IMR-90 (cell line): ENCODE measurements around the gene AMIGO3. TPM values are rescaled to one million over a fixed set of nuclear protein-coding genes. Genes with fewer than 3 reads are reported as not detected.

Source experiments
- ATAC-seq: fragments of 200-7000 bp; cut with Tn5 transposase; 2 replicates; pipeline ENCODE4 v1.9.1; 2020; ENCODE audit warnings: low read depth, mild to moderate bottlenecking, moderate library complexity
- BruUV-seq: library from RNA; stranded (reverse); fragments of 400-500 nt; replicated peaks from 2 replicates; lab custom pipeline; 2021; lab: Mats Ljungman, UMichigan
- CTCF ChIA-PET: fragments of 300-600 bp; formaldehyde crosslinking; extraction: SDS; loops from one replicate; lab custom pipeline; 2021; ENCODE audit warnings: antibody characterized with exemption; lab: Yijun Ruan, JAX
- POLR2A ChIA-PET: fragments of 300-600 bp; sonication (Branson Sonifier 250); formaldehyde crosslinking; loops from one replicate; lab custom pipeline; 2022; ENCODE audit warnings: antibody characterized with exemption; ENCODE audit not compliant: unreplicated experiment; lab: Charles Lee
- DNase-seq: peaks from one replicate; pipeline ENCODE4 v3.0.0; 2013
- H2AFZ ChIP-seq: replicated peaks from 2 replicates; pipeline ENCODE3; 2013; ENCODE audit warnings: low read length, mild to moderate bottlenecking; ENCODE audit not compliant: poor library complexity
- H2AK5ac ChIP-seq: 2 replicates; pipeline ENCODE4 v1.6.1; 2013; ENCODE audit warnings: low read depth, low read length, inconsistent platforms
- H2AK9ac ChIP-seq: replicated peaks from 2 replicates; pipeline ENCODE3; 2013; ENCODE audit warnings: mild to moderate bottlenecking, low read depth, low read length, moderate library complexity; ENCODE audit not compliant: poor library complexity
- H2BK120ac ChIP-seq: 2 replicates; pipeline ENCODE4 v1.6.1; 2013; ENCODE audit warnings: low read depth, low read length, inconsistent platforms
- H2BK15ac ChIP-seq: 3 replicates; pipeline ENCODE4 v1.6.1; 2013; ENCODE audit warnings: low read depth, low read length, inconsistent platforms
- H2BK20ac ChIP-seq: 2 replicates; pipeline ENCODE4 v1.6.1; 2013; ENCODE audit warnings: low read depth, mild to moderate bottlenecking, inconsistent platforms, low read length, moderate library complexity
- H2BK5ac ChIP-seq: 2 replicates; pipeline ENCODE4 v1.6.1; 2013; ENCODE audit warnings: mild to moderate bottlenecking, low read depth, low read length, inconsistent platforms; ENCODE audit not compliant: poor library complexity, severe bottlenecking
- H3K14ac ChIP-seq: replicated peaks from 2 replicates; pipeline ENCODE4 v1.6.1; 2013; ENCODE audit warnings: low read depth, low read length, inconsistent platforms
- H3K18ac ChIP-seq: 2 replicates; pipeline ENCODE4 v1.6.1; 2013; ENCODE audit warnings: low read depth, low read length, control low read depth
- H3K23ac ChIP-seq: 2 replicates; pipeline ENCODE4 v1.6.1; 2013; ENCODE audit warnings: low read depth, low read length, inconsistent platforms
- H3K27ac ChIP-seq: 2 replicates; pipeline ENCODE4 v1.5.1; 2013; ENCODE audit warnings: mild to moderate bottlenecking, control low read depth, low read length; ENCODE audit not compliant: insufficient read depth
- H3K27me3 ChIP-seq: 2 replicates; pipeline ENCODE4 v1.6.1; 2013; ENCODE audit warnings: low read length; ENCODE audit not compliant: control insufficient read depth, insufficient read depth
- H3K36me3 ChIP-seq: 2 replicates; pipeline ENCODE4 v1.6.1; 2013; ENCODE audit warnings: low read length, mixed read lengths; ENCODE audit not compliant: control insufficient read depth, insufficient read depth
- H3K4ac ChIP-seq: 2 replicates; pipeline ENCODE4 v1.6.1; 2013; ENCODE audit warnings: low read depth, low read length, inconsistent platforms
- H3K4me1 ChIP-seq: 2 replicates; pipeline ENCODE4 v1.6.1; 2013; ENCODE audit warnings: low read length, mixed read lengths; ENCODE audit not compliant: control insufficient read depth, insufficient read depth
- H3K4me2 ChIP-seq: 2 replicates; pipeline ENCODE4 v1.6.1; 2013; ENCODE audit warnings: low read depth, mild to moderate bottlenecking, control low read depth, low read length, moderate library complexity
- H3K4me3 ChIP-seq: 2 replicates; pipeline ENCODE4 v1.5.1; 2013; ENCODE audit warnings: low read depth, mild to moderate bottlenecking, control low read depth, low read length, moderate library complexity; ENCODE audit not compliant: insufficient read depth
- H3K56ac ChIP-seq: 2 replicates; pipeline ENCODE4 v1.6.1; 2013; ENCODE audit warnings: low read length, inconsistent platforms; ENCODE audit not compliant: insufficient read depth; ENCODE audit errors: extremely low read depth
- H3K79me1 ChIP-seq, 2 experiments: 2 replicates each; pipeline ENCODE4 v1.6.1; 2013; ENCODE audit warnings: low read length in 2 of 2, inconsistent platforms in 1 of 2, low read depth in 1 of 2
- H3K9ac ChIP-seq: 2 replicates; pipeline ENCODE4 v1.6.1; 2013; ENCODE audit warnings: low read depth, low read length, control low read depth
- H3K9me1 ChIP-seq: 2 replicates; pipeline ENCODE4 v1.6.1; 2013; ENCODE audit warnings: low read length, inconsistent platforms; ENCODE audit not compliant: insufficient read depth
- H3K9me3 ChIP-seq: 2 replicates; pipeline ENCODE4 v1.6.1; 2013; ENCODE audit warnings: low read length; ENCODE audit not compliant: control insufficient read depth, insufficient read depth
- H4K20me1 ChIP-seq: 2 replicates; pipeline ENCODE4 v1.6.1; 2013; ENCODE audit warnings: low read length, inconsistent platforms; ENCODE audit not compliant: insufficient read depth
- H4K5ac ChIP-seq: 2 replicates; pipeline ENCODE4 v1.6.1; 2013; ENCODE audit warnings: mild to moderate bottlenecking, low read depth, low read length, control low read depth
- H4K8ac ChIP-seq, 2 experiments: 2 replicates each; pipeline ENCODE4 v1.6.1; 2013; ENCODE audit warnings: low read depth in 2 of 2, low read length in 2 of 2, control low read depth in 1 of 2, inconsistent platforms in 1 of 2
- H4K91ac ChIP-seq: 2 replicates; pipeline ENCODE4 v1.6.1; 2013; ENCODE audit warnings: low read depth, low read length, inconsistent platforms; ENCODE audit not compliant: insufficient read depth
- CEBPB ChIP-seq: IDR thresholded peaks from 2 replicates; pipeline ENCODE4 v1.6.1; 2012; ENCODE audit warnings: low read depth, low read length, improper control_type of control experiment
- CHD1 ChIP-seq: IDR thresholded peaks from 2 replicates; pipeline ENCODE4 v1.6.1; 2012; ENCODE audit warnings: low read depth, low read length, improper control_type of control experiment
- CTCF ChIP-seq: conservative IDR thresholded peaks from 2 replicates; pipeline ENCODE4 v1.5.1; 2012; ENCODE audit warnings: mild to moderate bottlenecking, low read depth, low read length, improper control_type of control experiment
- NFE2L2 ChIP-seq: fragments of 150-350 bp; IDR thresholded peaks from 2 replicates; pipeline ENCODE4 v1.6.1; 2016; ENCODE audit warnings: low read depth, mild to moderate bottlenecking, low read length
- POLR2A ChIP-seq: IDR thresholded peaks from 2 replicates; pipeline ENCODE4 v1.6.1; 2012; ENCODE audit warnings: mild to moderate bottlenecking, low read depth, low read length
- RCOR1 ChIP-seq: IDR thresholded peaks from 2 replicates; pipeline ENCODE4 v1.6.1; 2012; ENCODE audit warnings: mild to moderate bottlenecking, low read length, improper control_type of control experiment; ENCODE audit not compliant: insufficient replicate concordance
- WGBS, 2 experiments: methylation state at CpG; one replicate each; pipeline versions ENCODE4 v1.1.5 to v1.1.7; 2013; ENCODE audit warnings: missing lambda C conversion rate in 2 of 2; ENCODE audit not compliant: insufficient read length in 1 of 2; ENCODE audit errors: extremely low coverage in 2 of 2; 5-methylcytosine and 5-hydroxymethylcytosine counted together
- dilution Hi-C: fragments of 300-500 bp; cut with HindIII; formaldehyde crosslinking; loops from one replicate; pipeline ENCODE4 v1.14.3; 2018; ENCODE audit warnings: low sequenced_read_pairs; ENCODE audit not compliant: unreplicated experiment
- in situ Hi-C: fragments of 300-500 bp; cut with MboI; formaldehyde crosslinking; loops from 3 replicates; pipeline ENCODE4 v1.14.3; 2019; ENCODE audit warnings: low sequenced_read_pairs, inconsistent platforms, mixed read lengths
- intact Hi-C: fragments of 100-400 bp; cut with micrococcal nuclease; formaldehyde crosslinking; loops from 2 replicates; pipeline ENCODE4 v1.10.0; 2022
- polyA plus RNA-seq, 3 experiments: library from polyadenylated mRNA; depleted of rRNA; stranded (reverse); fragments of >200 nt; gene quantifications; 2 replicates each; pipeline ENCODE4 v1.2.3, GENCODE V29; 2012; ENCODE audit warnings: low replicate concordance in 1 of 3
- total RNA-seq: library from RNA; depleted of rRNA; stranded (reverse); fragments of >200 nt; gene quantifications from 2 replicates; pipeline ENCODE4 v1.2.3, GENCODE V29; 2012

Gene AMIGO3
- total and polyA plus RNA-seq, 2 of the 4 experiments (the other 2 are of a cell fraction): 1.5 TPM; not detected in 1

GRCh38 chr3:49704629-49705028, 14.9 kb downstream of the AMIGO3 start:
- in situ Hi-C loops (loop anchor here (5.0 kb wide), 2 partner anchors 138 to 203 kb away; no protein-coding TSS in a partner anchor), dilution Hi-C loops (no loop called here), intact Hi-C loops (loop anchor here (10.0 kb wide), 1 partner anchor 390 kb away; no protein-coding TSS in a partner anchor)
- Histone ChIP-seq H3K27ac (no peak overlapping the region), H3K4me2 (no peak overlapping the region), H4K8ac (no peak overlapping the region), H2BK120ac (no peak overlapping the region), H4K20me1 (peaks cover 7% of the 10 kb centered on the region; the same call in 1 of the 2 replicates), H3K18ac (no peak overlapping the region), H4K91ac (no peak overlapping the region), H3K79me1 (no peaks in the 10 kb centered on the region), H3K9ac (no peak overlapping the region), H3K27me3 (no peaks in the 10 kb centered on the region), H2BK5ac (no peak overlapping the region), H3K56ac (no peak overlapping the region), H3K4me1 (no peaks in the 10 kb centered on the region), H3K36me3 (peaks cover 43% of the 10 kb centered on the region), H3K9me3 (no peaks in the 10 kb centered on the region), H2AFZ (peak overlapping the region; percentile 7), H3K4me3 (no peak overlapping the region), H2BK20ac (no peak overlapping the region), H4K5ac (no peak overlapping the region), H3K14ac (no peak overlapping the region), H3K23ac (no peak overlapping the region), H2AK5ac (no peak overlapping the region), H2AK9ac (no peak overlapping the region), H3K4ac (no peak overlapping the region), H2BK15ac (no peak overlapping the region), H3K9me1 (no peaks in the 10 kb centered on the region)
- DNase-seq (no peak), ATAC-seq (no peak)
- POLR2A ChIA-PET: no interaction called here
- no TSS peak for BruUV-seq
- CTCF ChIA-PET: no interaction called here
- TF ChIP-seq POLR2A (no peak), CHD1 (no peak), RCOR1 (no peak), CTCF (no peak), NFE2L2 (no peak), CEBPB (no peak)
- WGBS, 2 experiments: 100% methylated on average over 1 of the region's 8 CpGs; no CpG with 5 or more reads in 1 of the 2 experiments
